SK-MEL-5 (cell line): ENCODE measurements around the gene PCSK5. TPM values are rescaled to one million over a fixed set of nuclear protein-coding genes. Genes with fewer than 3 reads are reported as not detected.
A peak's percentile ranks its signal among the peaks of the same experiment; 100 is the strongest.

Source experiments
- DNase-seq: peaks from one replicate; pipeline ENCODE4 v3.0.0-alpha.2; 2016; ENCODE audit warnings: low read depth, low spot score
- in situ Hi-C: cut with HindIII; loops from 2 replicates; pipeline ENCODE4 v1.10.0; 2016; ENCODE audit warnings: low sequenced_read_pairs, high pct_unique_total_duplicates, low pct_unique_long_range_greater_than_20kb
- total RNA-seq: library from RNA; depleted of rRNA; stranded (reverse); fragments of >200 nt; shearing (Covaris generic); gene quantifications from 2 replicates; pipeline ENCODE4 v1.2.3, GENCODE V29; 2014

PCSK5 gene
- total RNA-seq, 1 experiment from 2014 or later = 0.08 TPM

DNA sequence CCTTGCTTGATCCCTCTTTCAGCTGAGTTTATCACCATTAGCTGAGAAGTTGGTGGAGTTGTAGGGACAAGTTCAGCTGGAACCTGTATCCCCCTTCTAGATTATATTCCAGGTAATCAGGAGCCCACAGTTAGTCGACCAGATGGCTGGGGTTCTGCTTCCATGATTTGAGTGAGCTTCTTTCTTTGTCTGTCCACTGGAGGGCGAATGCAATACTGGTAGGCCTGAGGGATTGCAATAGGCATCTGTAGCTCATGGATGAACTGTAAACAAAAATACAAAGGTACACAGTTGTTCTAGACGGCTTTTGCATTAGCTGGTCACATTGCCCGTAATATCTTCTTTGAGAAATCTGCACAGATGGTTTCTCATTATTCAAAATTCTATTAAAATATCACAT lies 88.9 kb downstream of the PCSK5 start:
- in situ Hi-C loops = no loop called here
- DNase-seq = peak; percentile 52

DNA sequence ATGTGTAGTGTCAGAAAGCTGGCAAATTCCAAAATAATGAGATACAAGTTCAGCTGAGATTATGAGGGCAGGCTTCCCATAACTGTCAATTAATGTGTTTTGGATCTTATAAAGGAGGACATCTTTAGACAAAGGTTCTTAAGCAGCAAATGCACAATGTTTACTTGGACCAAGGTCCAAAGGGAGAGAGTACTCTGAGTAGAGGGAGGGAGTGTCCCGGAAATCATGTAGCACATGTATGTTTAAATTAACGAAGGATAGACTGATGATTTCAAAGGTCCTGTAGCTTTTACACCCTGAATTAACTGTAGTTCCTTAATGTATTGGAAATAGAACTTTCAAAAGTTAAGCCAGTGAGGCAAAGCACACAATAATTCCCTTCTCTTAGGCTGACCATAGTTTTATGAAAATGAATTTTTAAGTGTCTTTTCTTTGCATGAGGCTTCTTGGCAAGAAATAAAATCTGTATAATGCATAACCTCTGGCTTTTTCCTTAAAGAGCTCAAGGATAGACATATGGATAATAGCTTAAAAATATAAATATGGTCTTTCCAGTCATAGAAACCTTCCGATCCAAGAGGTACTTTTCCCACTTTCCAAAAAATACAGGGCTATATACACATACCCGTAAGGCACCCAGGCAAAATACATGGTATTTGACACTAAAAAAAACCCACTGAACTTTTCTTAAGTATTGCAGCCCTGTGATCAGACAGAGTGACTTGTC lies 93.0 kb downstream of the PCSK5 start:
- no peak for DNase-seq
- in situ Hi-C loops = no loop called here

DNA sequence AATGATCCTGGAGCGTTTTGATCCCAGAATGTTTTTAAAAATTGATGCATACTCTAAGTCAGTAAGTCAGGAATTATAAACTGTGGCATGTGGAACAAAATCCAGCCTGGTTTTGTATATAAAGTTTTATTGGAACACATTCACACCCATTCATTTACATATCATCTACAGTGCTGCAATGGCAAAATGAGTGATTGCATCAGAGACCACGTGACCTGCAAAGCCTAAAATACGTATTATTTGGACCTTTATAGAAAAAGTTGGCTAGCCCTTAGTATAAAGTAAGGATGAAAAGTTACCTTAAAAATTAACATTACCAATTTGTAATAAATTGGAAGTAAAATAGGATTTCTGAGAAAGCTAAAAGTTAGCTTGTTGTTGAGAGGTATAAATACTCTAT lies 95.0 kb downstream of the PCSK5 start:
- no peak for DNase-seq
- in situ Hi-C loops = no loop called here

DNA sequence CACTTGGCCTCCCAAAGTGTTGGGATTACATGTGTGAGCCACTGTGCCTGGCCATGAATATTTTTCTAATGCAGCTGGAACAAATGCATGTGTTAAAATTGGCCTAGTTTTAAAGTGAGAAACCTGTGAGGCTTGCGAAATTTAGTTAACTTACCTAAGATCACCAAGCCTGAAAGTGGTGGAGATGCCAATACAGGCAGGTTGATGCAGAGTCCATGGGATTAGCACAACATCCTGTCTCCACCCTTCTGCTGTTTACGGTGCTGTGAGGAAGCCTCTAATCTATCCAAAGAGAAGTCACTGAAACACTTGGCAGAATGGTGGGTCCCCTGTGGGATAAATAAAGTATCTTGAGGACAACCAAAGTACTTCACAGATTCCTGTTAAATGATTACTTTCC lies 98.2 kb downstream of the PCSK5 start:
- in situ Hi-C loops = no loop called here
- no peak for DNase-seq

DNA sequence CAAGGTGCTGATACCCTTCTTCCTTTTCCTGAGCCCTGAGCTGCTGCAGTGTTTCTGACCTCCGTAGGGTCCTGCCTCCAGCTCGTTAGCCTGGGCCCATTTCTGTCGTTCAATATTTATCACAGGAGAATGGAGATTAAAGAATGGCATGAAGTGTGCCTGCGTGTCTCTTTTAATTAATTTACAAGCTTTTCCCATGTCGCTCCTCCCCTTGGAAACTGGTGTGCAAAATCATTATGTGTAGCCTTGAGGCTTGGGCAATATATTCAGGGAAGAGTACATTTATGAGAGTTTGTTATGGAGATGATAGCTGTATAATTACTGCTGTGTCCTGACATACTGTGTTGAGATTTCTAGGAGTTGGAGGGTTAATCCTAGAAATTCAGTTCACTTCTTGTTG lies 99.7 kb downstream of the PCSK5 start:
- DNase-seq = no peak
- in situ Hi-C loops = no loop called here

DNA sequence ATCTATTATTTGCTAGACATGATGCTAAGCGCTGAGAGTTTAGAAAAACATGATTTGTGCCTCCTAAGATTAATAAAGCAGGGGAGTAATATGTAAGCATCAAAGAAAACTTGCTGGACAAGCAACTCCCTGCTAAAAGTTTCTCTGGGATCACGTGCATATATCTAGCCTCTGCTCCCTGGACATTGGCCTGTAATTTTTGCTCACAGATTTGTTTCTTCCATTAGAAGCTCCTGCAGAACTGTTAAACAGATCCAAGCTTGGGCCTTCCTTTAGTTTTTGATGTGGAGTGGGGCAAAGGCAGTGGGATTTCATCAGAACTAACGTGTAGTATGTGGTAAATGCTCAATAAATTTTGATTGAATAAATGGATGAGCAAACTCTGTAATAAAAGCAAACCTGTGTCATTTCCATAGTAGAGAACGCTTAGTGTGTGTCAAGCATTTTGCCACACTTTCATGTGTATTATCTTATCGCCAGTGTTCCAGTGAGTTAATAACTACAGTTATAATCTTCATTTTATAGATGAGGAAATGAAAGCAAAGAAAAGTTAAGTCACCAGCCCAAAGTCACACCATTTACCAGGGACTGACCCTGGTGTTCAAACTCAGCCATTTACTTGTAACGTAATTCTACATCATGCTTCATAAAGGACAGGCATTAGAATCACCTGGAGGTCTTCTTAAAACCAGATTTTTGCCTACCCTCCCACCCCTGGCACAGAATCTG lies 100.3 kb downstream of the PCSK5 start:
- DNase-seq = no peak
- in situ Hi-C loops = no loop called here

DNA sequence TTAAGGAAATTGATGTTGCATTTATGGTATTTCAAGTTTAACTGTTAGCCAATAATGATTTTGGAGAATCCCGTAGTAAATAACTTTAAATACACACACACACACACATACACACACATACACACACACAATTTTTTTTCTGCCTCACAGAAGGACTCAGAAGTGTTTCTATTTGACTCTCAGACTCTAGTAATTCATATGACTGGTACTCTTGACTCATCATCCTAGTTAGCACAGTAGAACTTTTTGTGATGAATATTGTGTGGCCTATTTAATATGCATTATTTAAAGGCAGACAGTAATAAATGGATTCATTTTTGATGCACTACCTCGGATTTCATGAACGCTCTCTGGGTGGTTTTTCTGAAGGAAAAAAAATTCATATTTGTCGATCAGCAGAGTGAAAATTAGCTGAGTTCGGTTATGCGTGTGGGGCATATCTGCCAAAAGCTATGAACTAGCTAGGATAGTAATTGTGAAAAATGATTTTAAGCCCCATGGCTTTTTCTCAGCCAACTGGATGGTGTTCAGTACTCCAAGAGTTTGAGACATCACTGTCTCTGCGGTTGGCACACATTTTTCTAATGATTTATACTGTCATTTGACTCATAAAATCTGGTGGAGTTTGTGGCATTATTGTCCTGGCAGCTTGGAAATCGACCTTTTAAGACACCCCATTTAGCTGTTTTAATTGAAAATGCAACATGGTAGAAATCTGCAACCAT lies 102.2 kb downstream of the PCSK5 start:
- in situ Hi-C loops = no loop called here
- DNase-seq = no peak

DNA sequence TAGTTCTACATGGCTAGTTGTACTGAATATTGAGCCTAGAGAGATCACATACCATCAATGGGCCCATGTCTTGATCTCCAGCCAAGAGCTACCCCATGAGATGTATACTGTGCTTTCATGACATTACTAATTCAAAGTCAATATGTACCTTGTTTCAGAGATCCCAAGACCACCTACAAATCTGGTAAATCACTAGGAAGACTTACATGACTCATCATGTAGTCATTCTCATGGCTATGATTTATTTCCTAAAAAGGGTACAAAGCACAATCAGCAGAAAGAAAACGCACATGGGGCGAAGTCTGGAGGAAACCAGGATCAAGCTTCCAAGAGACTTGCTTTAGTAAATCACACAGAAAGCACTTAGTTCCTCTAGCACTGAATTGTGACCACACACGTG lies 103.0 kb downstream of the PCSK5 start:
- DNase-seq = no peak
- in situ Hi-C loops = no loop called here

DNA sequence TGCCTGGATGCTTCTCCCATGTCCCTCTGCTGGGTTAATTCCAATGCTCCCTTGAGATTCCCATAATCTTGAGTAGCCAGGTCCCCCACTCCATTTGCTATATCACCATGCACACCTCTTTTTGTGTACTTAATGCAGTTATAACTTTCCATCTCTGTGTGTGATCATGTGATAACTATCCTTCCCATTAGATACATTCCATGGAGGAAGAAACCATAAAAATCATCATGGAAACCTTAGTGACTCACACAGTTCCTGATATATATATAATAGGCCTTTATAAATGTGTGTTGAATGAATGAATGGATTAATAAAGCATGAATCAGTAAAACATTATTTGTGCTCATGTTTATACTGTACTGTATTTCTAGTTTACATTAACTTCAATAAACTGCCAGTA lies 104.6 kb downstream of the PCSK5 start:
- DNase-seq = no peak
- in situ Hi-C loops = no loop called here

DNA sequence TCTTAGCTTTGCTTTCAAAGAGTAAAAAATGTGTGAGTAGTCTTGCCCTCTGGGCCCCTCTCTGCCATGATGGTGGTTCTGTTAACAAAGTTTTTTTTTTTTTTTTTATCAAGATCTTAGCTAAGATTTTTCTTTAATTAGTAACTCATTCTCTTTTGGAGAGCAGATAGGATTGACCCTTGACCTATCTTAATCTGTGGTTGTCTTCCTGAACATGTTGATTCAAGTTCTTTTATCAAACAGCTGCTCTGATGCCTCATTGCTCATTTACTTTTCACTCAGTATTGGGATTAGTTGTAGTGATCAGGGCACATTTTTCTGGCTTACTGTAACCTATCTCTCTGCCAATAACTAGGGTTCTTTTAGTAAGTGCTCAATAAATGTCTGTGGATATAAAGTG lies 106.3 kb downstream of the PCSK5 start:
- in situ Hi-C loops = no loop called here
- DNase-seq = no peak

DNA sequence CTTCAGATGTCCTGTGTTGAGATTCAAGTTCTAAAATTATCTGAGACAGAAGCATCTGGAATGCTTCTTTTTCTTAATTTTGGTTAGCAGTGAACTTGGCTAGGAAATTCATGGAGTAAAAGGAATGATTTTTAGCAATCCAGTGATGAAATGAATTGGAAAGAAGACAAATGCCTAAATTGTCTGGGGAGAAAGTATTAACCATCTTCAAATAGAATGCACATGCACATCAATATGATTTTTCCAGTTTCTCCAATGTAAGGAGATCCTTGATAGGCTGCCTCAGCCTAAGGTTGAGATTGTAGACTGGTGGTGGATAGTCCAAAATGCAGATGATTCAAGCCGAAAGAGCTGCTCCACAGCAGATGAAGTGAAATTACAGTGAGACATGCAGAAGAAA lies 106.7 kb downstream of the PCSK5 start:
- DNase-seq = no peak
- in situ Hi-C loops = no loop called here

DNA sequence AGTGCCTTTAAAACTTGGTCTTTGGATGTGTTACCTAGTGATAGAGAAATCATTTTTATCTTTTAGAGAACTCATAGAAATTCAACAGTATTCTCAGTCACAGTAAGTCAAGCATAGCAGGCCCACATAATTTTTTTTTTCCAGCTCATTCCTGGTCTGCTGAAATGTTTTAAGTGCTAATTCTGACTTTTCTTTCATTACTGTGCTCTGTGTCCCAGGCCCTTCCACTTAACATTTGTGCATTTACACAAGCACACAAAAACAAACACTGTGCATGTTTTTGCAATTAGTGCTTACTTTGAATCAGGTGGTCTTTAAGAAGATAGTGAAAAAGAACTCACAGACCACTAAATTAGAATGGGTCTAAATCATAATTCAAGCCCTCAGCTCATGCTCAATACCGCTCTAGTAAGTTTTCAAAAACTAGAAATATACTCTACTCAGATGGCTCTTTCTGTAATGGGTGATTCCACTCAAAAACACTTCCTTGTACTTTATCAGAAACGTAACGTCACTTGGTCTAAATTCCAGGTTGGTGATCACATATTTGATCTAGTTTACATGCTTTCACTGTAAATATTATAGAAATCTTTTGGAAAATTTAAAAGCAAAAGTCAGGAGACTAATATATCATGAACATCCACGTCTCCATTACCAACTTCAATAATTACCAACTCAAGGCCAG lies 107.8 kb downstream of the PCSK5 start:
- in situ Hi-C loops = no loop called here
- no peak for DNase-seq

DNA sequence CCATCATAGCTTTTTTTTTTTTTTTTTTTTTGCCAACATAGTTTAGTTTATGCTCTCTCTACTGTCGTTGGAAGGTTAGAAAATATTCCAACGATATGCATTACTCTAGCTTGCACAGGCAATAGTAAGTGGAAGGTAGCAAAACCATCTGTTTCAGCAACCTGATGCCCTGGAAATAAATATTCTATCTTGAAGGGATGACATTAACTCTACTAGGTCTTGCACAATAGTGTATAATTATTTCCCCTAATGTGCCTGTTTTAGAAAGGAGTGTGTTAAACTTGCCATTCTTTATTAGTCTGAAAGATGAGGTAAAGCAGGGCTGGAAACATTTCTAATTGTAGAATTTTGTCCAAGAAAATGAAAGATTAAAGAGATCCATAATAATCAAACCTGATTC lies 111.0 kb downstream of the PCSK5 start:
- in situ Hi-C loops = no loop called here

DNA sequence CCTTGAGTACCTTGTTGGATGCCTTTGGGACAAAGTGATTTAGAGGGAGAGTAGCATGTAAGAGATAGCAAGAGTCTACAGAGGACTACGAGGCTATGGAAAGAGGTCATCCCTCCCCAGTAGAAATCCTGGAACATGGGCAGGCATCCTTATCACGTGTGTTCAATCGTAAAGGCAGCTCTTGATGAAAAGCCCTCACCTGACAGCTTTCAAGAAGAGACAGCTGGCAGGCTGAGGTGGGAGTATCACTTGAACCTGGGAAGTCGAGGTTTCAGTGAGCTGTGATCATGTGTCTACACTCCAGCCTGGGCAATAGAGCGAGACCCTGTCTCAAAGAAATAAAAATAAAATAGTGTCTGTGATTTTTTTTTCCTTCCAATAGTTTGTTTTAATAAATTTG lies 112.6 kb downstream of the PCSK5 start:
- in situ Hi-C loops = no loop called here
- DNase-seq = no peak

More for the DNA sequence above, 111.0 kb downstream of the PCSK5 start:
- DNase-seq = no peak

DNA sequence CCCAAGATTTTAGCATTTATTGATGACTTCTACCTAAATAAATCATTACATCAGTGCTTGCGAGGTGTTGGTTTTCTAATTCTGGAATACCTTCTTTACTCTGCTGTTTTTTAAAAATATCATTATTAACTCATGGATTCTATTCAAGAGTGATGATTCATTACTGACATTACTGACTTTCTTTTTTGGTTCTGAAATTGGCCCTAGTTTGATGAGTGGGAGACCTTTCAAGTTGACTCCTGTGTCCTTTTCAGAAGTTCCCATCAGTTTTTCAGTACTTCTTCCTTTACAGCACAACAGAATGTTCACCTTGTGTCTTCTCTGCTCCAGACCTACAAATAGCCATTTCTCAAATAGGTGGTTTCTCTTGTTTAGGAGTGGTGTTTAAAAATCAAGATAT lies 114.1 kb downstream of the PCSK5 start:
- in situ Hi-C loops = no loop called here
- DNase-seq = no peak

DNA sequence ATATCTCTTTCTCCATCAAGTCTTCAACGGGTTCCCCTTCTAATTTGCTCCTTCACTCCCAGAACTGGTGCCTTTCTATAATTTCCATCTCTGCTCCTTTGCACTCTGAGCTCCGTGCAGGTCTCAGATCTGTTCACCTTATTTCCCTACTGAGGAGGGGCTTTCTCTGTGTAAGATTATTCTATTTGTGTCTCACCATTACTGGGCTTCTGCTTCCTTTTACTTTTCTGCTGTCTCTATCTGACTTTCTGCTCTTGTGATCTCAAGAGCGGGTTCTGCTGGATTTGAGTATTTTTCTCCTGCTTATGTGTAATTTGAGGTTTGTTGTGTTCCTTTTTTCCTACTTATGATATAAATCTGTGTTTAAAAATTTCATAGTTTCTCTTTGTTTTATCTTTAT lies 117.5 kb downstream of the PCSK5 start:
- DNase-seq = no peak
- in situ Hi-C loops = no loop called here

DNA sequence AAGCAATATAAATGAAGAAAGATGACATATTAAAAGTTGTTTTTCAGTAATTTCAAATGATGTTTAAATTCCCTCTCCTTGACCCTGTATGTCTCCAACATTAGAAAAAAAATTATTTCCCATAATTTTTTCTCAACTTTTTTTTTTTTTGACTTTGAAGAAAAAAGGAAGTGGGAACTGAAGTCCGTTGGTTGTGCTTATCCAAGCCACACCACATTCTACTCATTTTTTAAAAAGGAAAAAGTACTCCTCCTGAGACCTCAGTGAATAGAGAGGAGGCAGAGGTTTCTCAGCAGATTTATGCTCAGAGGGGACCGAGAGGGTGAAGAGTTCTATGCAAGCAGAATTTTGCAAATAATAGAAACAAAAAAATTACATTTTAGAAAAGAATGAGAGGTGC lies 123.3 kb downstream of the PCSK5 start:
- in situ Hi-C loops = no loop called here
- no peak for DNase-seq

DNA sequence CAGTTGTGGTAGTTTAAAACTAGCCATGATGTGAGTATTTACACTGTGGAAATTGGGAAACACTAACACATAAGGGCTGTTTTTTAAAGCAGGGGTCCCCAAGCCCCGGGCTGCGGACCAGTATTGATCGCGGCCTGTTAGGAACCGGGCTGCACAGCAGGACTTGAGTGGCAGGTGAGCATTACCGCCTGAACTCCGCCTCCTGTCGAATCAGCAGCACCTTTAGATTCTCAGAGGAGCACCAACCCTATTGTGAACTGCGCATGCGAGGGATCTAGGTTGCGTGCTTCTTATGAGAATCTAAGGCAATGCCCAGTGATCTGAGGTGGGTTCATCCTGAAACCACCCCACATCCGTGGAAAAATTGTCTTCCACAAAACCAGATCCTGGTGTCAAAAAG lies 127.8 kb downstream of the PCSK5 start:
- no peak for DNase-seq

More for the DNA sequence above, 127.8 kb downstream of the PCSK5 start:
- in situ Hi-C loops = no loop called here
